ENCODE data around the gene MACROH2A2.
"Not testable (repeated sequence)": the region's sequence is repeated elsewhere in the genome, so short reads cannot be mapped to it uniquely, and the experiment has no call there.

DNA sequence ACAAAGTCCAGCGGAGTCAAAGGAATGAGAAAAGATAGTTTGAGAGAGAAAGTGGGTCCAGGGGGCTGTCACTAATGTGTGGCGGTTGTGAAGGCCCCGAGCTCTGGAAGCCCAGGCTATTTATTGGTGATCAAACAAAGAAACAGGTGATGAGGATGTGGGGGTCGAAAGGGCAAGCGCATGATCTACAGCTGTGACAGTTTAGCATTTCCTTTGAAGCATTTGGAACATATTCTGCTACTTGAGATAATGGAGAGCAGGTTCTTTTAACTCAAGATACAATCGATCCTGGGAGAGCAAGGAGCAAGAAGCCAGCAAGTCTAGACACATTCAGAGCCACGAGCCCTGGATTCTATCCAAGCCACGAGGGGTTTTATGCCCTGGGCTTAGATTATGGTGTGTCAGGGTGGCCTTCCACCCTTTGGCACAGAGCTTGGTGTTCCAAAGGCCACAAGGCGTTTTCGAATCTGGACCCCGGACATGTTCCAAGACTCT lies 48.5 kb downstream of the MACROH2A2 start:
- not testable (repeated sequence) for TF ChIP-seq POLR2A, POLR2AphosphoS5, SPI1 (IDR thresholded peaks at IDR 0.05; ENCODE audit: low read depth, low read length)

All from GM12891 (cell line).